Natural killer cell (primary cell): ENCODE measurements around the gene NTM. TPM values are rescaled to one million over a fixed set of nuclear protein-coding genes. Genes with fewer than 3 reads are reported as not detected.

Experiments
- ATAC-seq, 3 donors: fragments of 150-1000 bp in 2 of 3; fragments of 200-7000 bp in 1 of 3; cut with Tn5 transposase; 1 replicate in 1 of 3; 2 replicates in 2 of 3; pipeline ENCODE4 v1.10.0; 2021; ENCODE audit warnings: mild to moderate bottlenecking in 2 of 3, moderate library complexity in 2 of 3
- DNase-seq, 2 donors: peaks; one replicate each; pipeline versions ENCODE4 v3.0.0 to v3.0.0-alpha.2; 2013 to 2021; ENCODE audit warnings: mixed read lengths in 1 of 2
- H3K27ac ChIP-seq: one replicate; pipeline ENCODE4 v1.5.1; 2013; ENCODE audit warnings: mild to moderate bottlenecking, low read length
- H3K27me3 ChIP-seq: one replicate; pipeline ENCODE4 v1.6.1; 2013; ENCODE audit warnings: low read length; ENCODE audit not compliant: control insufficient read depth, insufficient read depth
- H3K36me3 ChIP-seq: one replicate; pipeline ENCODE4 v1.6.1; 2013; ENCODE audit warnings: low read length; ENCODE audit not compliant: control insufficient read depth, insufficient read depth
- H3K4me1 ChIP-seq: one replicate; pipeline ENCODE4 v1.6.1; 2013; ENCODE audit warnings: low read length; ENCODE audit not compliant: control insufficient read depth, insufficient read depth
- H3K4me3 ChIP-seq: one replicate; pipeline ENCODE4 v1.5.1; 2013; ENCODE audit warnings: low read length
- H3K9me3 ChIP-seq: one replicate; pipeline ENCODE4 v1.6.1; 2013; ENCODE audit warnings: low read length; ENCODE audit not compliant: control insufficient read depth, insufficient read depth
- H3K27ac Mint-ChIP-seq, 2 donors: one replicate each; pipeline ENCODE4 v1.8.0; 2022; ENCODE audit warnings: mild to moderate bottlenecking in 2 of 2, mixed read lengths in 2 of 2, moderate library complexity in 1 of 2
- H3K27me3 Mint-ChIP-seq, 2 donors: one replicate each; pipeline ENCODE4 v1.8.0; 2022; ENCODE audit warnings: low read depth in 2 of 2, mixed read lengths in 2 of 2
- H3K36me3 Mint-ChIP-seq: one replicate; pipeline ENCODE4 v1.8.0; 2022; ENCODE audit warnings: mixed read lengths
- H3K4me1 Mint-ChIP-seq, 2 donors: one replicate each; pipeline ENCODE4 v1.8.0; 2022; ENCODE audit warnings: mixed read lengths in 2 of 2
- H3K4me3 Mint-ChIP-seq: one replicate; pipeline ENCODE4 v1.8.0; 2022; ENCODE audit warnings: mild to moderate bottlenecking, moderate library complexity, mixed read lengths
- H3K9me3 Mint-ChIP-seq, 2 donors: one replicate each; pipeline ENCODE4 v1.8.0; 2022; ENCODE audit warnings: mixed read lengths in 2 of 2
- CTCF ChIP-seq: fragments of 200-600 bp; IDR thresholded peaks from one replicate; pipeline ENCODE4 v1.8.0; 2022; ENCODE audit warnings: antibody characterized with exemption
- WGBS: methylation state at CpG from one replicate; pipeline ENCODE4 v1.1.7; 2013; ENCODE audit warnings: missing lambda C conversion rate; ENCODE audit not compliant: insufficient coverage; 5-methylcytosine and 5-hydroxymethylcytosine counted together
- intact Hi-C: fragments of 100-400 bp; cut with micrococcal nuclease; formaldehyde crosslinking; loops from one replicate; pipeline ENCODE4 v1.14.2; 2022
- total RNA-seq, 4 donors: library from RNA; stranded (reverse); fragments of 120-200 nt in 1 of 4; gene quantifications; one replicate each; pipeline versions ENCODE4 v1.2.3 to v1.2.4, GENCODE V29; 2013 to 2022

NTM gene
- total RNA-seq, 3 donors from 2014 or later (not counting 1 experiment from before 2014, with no cell fraction given) = not detected

- Mint-ChIP-seq H3K9me3 (no peaks in the 10 kb centered on the region), H3K27me3 (no peaks in the 10 kb centered on the region)
- ATAC-seq = no peak
Observed at GRCh38 chr11:132312701-132313111, 942.3 kb downstream of the NTM start.

GRCh38 chr11:132314911-132315455 is 944.6 kb downstream of the NTM start:
- H3K27ac Mint-ChIP-seq = no peak overlapping the region
- no peak overlapping the region for H3K4me3 ChIP-seq
- H3K27ac ChIP-seq = no peak overlapping the region
- no peaks in the 10 kb centered on the region for H3K36me3 Mint-ChIP-seq
- H3K4me1 ChIP-seq = no peaks in the 10 kb centered on the region
- no peak overlapping the region for H3K4me3 Mint-ChIP-seq
- DNase-seq = no peak
- intact Hi-C loops = no loop called here
- WGBS = 84% methylated on average over 5 of the region's 5 CpGs
- no peaks in the 10 kb centered on the region for H3K27me3 ChIP-seq
- no peaks in the 10 kb centered on the region for H3K36me3 ChIP-seq
- H3K9me3 Mint-ChIP-seq = no peaks in the 10 kb centered on the region
- no peaks in the 10 kb centered on the region for H3K9me3 ChIP-seq
- ATAC-seq = no peak
- H3K27me3 Mint-ChIP-seq = no peaks in the 10 kb centered on the region
- H3K4me1 Mint-ChIP-seq = no peaks in the 10 kb centered on the region
- no peak for TF ChIP-seq CTCF

More at GRCh38 chr11:132312701-132313111, 942.3 kb downstream of the NTM start:
- TF ChIP-seq CTCF = no peak
- Histone ChIP-seq H3K27ac (no peak overlapping the region), H3K9me3 (no peaks in the 10 kb centered on the region), H3K36me3 (no peaks in the 10 kb centered on the region), H3K4me3 (no peak overlapping the region), H3K4me1 (no peaks in the 10 kb centered on the region), H3K27me3 (no peaks in the 10 kb centered on the region)
- no peak overlapping the region for H3K27ac Mint-ChIP-seq
- no peaks in the 10 kb centered on the region for H3K36me3 Mint-ChIP-seq
- H3K4me3 Mint-ChIP-seq = no peak overlapping the region
- DNase-seq = peak in 1 of 2 donors; percentile 7
- WGBS = 25% methylated on average over 7 of the region's 8 CpGs
- intact Hi-C loops = no loop called here
- H3K4me1 Mint-ChIP-seq = no peaks in the 10 kb centered on the region

- ATAC-seq (no peak), DNase-seq (no peak)
- no peaks in the 10 kb centered on the region for H3K27me3 Mint-ChIP-seq
- H3K9me3 Mint-ChIP-seq = no peaks in the 10 kb centered on the region
- H3K4me3 Mint-ChIP-seq = no peak overlapping the region
- no peak overlapping the region for H3K27ac Mint-ChIP-seq
- intact Hi-C loops = no loop called here
- no peaks in the 10 kb centered on the region for H3K9me3 ChIP-seq
- H3K4me3 ChIP-seq = no peak overlapping the region
- no peaks in the 10 kb centered on the region for H3K4me1 Mint-ChIP-seq
- H3K27ac ChIP-seq = no peak overlapping the region
- WGBS = 76% methylated on average over 6 of the region's 6 CpGs
- no peaks in the 10 kb centered on the region for H3K27me3 ChIP-seq
- no peaks in the 10 kb centered on the region for H3K36me3 Mint-ChIP-seq
- H3K36me3 ChIP-seq = no peaks in the 10 kb centered on the region
- TF ChIP-seq CTCF = no peak
- no peaks in the 10 kb centered on the region for H3K4me1 ChIP-seq
Observed at GRCh38 chr11:132315696-132316095, 945.3 kb downstream of the NTM start.
